H1 (cell line): ENCODE measurements around the gene CXCL5. TPM values are rescaled to one million over a fixed set of nuclear protein-coding genes. Genes with fewer than 3 reads are reported as not detected.
A peak's percentile ranks its signal among the peaks of the same experiment; 100 is the strongest.

Experiments used
- BACH1 ChIP-seq: IDR thresholded peaks from 2 replicates; pipeline ENCODE4 v1.6.1; 2012; ENCODE audit warnings: low read length, improper control_type of control experiment
- CEBPB ChIP-seq: IDR thresholded peaks from 2 replicates; pipeline ENCODE4 v1.6.1; 2012; ENCODE audit warnings: low read depth, low read length
- CHD2 ChIP-seq: IDR thresholded peaks from 2 replicates; pipeline ENCODE4 v1.6.1; 2012; ENCODE audit warnings: low read length, improper control_type of control experiment
- EGR1 ChIP-seq: IDR thresholded peaks from 2 replicates; pipeline ENCODE4 v1.6.1; 2011; ENCODE audit warnings: low read depth, low read length, borderline replicate concordance
- HDAC2 ChIP-seq, 2 experiments: fragments of 300-600 bp in 1 of 2; sonication (generic) in 1 of 2; IDR thresholded peaks; 2 replicates each; pipeline ENCODE4 v1.6.1; 2011 to 2012; ENCODE audit warnings: low read depth in 2 of 2, low read length in 2 of 2, mild to moderate bottlenecking in 2 of 2, moderate library complexity in 2 of 2, borderline replicate concordance in 1 of 2, inconsistent platforms in 1 of 2
- HDAC6 ChIP-seq: IDR thresholded peaks from one replicate; pipeline ENCODE4 v1.7.1; 2012; ENCODE audit warnings: low read depth, mild to moderate bottlenecking, inconsistent platforms, low read length, moderate library complexity
- KDM5A ChIP-seq: fragments of 200-600 bp; IDR thresholded peaks from 2 replicates; pipeline ENCODE4 v1.7.1; 2012; ENCODE audit warnings: mild to moderate bottlenecking, low read length, inconsistent platforms, mixed read lengths
- POLR2AphosphoS5 ChIP-seq: IDR thresholded peaks from 2 replicates; pipeline ENCODE4 v1.6.1; 2011; ENCODE audit warnings: low read depth, low read length
- TAF7 ChIP-seq: optimal IDR thresholded peaks from 2 replicates; pipeline ENCODE3; 2011; ENCODE audit warnings: low read depth, mild to moderate bottlenecking, inconsistent platforms, low read length, moderate library complexity, borderline replicate concordance
- polyA plus RNA-seq, 7 experiments: library from polyadenylated mRNA; depleted of rRNA in 3 of 7; stranded (reverse) in 5 of 7; unstranded in 2 of 7; fragments of >200 nt in 5 of 7; fragments of 200-250 nt in 2 of 7; gene quantifications; 1 replicate in 5 of 7; 2 replicates in 1 of 7; 4 replicates in 1 of 7; pipeline versions ENCODE4 v1.2.1 to v1.2.3, GENCODE V29; 2011 to 2013; ENCODE audit warnings: missing spikeins in 2 of 7, mixed read lengths in 2 of 7
- total RNA-seq: library from RNA; stranded (reverse); fragmentation: NEBNext Ultra II Directional; extraction: Animal tissue kit (Norgen Biotek cat#: 25700); gene quantifications from 2 replicates; pipeline ENCODE4 v1.2.1, GENCODE V29; 2021
- TF ChIP-seq, protein P1 (sequence below), 3 experiments: IDR thresholded peaks; 1 replicate in 2 of 3; 2 replicates in 1 of 3; pipeline versions ENCODE4 v1.5.1 to v1.6.1; 2011; ENCODE audit warnings: low read length in 3 of 3, mild to moderate bottlenecking in 3 of 3, inconsistent platforms in 2 of 3, low read depth in 1 of 3, moderate library complexity in 1 of 3; ENCODE audit not compliant: insufficient read depth in 1 of 3; ENCODE audit errors: control extremely low read depth in 1 of 3
- TF ChIP-seq, protein P2 (sequence below): IDR thresholded peaks from 2 replicates; pipeline ENCODE4 v1.6.1; 2012; ENCODE audit warnings: inconsistent platforms

Gene CXCL5
- total and polyA plus RNA-seq, 2 of the 8 experiments (the other 6 are each of a cell fraction or from before 2014, with no cell fraction given) = 10.9 to 15.6 TPM

DNA sequence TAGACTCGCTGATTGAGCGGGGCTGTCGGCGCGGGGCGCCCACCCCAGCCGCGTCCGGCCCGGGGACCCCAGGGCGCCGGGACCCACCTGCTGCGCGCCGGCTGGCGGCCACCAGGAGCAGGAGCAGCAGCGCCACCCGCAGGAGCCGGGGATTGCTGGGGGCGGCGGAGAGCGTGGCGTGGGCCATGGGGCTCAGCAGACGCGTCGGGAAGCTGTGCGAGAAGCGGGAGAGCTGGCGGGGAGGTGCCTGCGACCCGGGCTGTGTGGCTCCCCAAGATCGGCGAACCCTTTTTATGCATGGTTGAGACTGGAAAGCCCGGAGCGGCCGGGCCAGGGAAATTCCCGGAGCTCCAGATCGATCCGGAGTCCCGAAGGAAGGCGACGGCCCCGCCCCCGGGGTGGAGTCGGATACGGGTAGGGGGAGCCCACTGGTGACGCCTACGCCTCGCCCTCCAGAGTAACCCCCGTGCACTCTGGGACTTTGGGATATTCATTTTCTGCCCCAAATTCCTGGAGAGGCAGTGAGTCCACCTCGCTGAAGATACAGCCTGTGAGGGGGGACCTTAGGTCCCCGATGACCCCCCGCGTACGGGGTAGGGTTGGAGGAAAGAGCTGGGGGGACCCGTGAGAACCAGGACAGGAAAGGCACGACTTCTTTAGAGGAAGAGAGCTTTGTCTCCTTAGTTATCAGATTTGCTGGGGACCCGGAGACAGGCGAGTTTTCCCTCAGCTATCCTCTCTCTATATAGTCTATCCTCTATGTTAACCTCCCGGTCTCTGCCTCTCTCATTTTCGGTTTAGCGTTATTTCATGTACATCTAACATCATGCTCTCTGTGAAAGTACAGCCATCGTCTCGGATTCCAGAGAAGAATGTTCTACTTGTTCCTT lies 40.2 kb upstream of the CXCL5 start, which contains the start of gene CXCL3 (continued):
- no peak for TF ChIP-seq HDAC6
- TF ChIP-seq KDM5A = peak; percentile 34; the same call in 1 of the 2 replicates
- TF ChIP-seq CEBPB = no peak
- TF ChIP-seq BACH1 = peak; percentile 35; the same call in 1 of the 2 replicates
- 0 out of 4 replicates have a peak, but pooled peaks of 1 of the 2 experiments have one; percentile 54 for TF ChIP-seq HDAC2 (IDR thresholded peaks at IDR 0.05; ENCODE audit: borderline replicate concordance in 1 of 2, low read depth in 2 of 2, low read length in 2 of 2)
- TF ChIP-seq CHD2 = no peak
- TF ChIP-seq EGR1 = peak; percentile 54
- TF ChIP-seq, protein P1, sequence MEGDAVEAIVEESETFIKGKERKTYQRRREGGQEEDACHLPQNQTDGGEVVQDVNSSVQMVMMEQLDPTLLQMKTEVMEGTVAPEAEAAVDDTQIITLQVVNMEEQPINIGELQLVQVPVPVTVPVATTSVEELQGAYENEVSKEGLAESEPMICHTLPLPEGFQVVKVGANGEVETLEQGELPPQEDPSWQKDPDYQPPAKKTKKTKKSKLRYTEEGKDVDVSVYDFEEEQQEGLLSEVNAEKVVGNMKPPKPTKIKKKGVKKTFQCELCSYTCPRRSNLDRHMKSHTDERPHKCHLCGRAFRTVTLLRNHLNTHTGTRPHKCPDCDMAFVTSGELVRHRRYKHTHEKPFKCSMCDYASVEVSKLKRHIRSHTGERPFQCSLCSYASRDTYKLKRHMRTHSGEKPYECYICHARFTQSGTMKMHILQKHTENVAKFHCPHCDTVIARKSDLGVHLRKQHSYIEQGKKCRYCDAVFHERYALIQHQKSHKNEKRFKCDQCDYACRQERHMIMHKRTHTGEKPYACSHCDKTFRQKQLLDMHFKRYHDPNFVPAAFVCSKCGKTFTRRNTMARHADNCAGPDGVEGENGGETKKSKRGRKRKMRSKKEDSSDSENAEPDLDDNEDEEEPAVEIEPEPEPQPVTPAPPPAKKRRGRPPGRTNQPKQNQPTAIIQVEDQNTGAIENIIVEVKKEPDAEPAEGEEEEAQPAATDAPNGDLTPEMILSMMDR (IDR thresholded peaks at IDR 0.05; ENCODE audit: control extremely low read depth in 1 of 3, insufficient read depth in 1 of 3, low read depth in 1 of 3, low read length in 3 of 3) = peak in 2 of 3 experiments; percentile 1 to 26; a peak in 3 of 4 replicates
- TF ChIP-seq, protein P2, sequence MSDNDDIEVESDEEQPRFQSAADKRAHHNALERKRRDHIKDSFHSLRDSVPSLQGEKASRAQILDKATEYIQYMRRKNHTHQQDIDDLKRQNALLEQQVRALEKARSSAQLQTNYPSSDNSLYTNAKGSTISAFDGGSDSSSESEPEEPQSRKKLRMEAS = no peak; the same call in 1 of the 2 replicates
- TF ChIP-seq POLR2AphosphoS5 = peak; percentile 44; the same call in 1 of the 2 replicates
- TF ChIP-seq TAF7 = peak; percentile 39
